ENCODE data around the gene POLR1G. TPM values are rescaled to one million over a fixed set of nuclear protein-coding genes. Genes with fewer than 3 reads are reported as not detected.
"Not testable (repeated sequence)": the region's sequence is repeated elsewhere in the genome, so short reads cannot be mapped to it uniquely, and the experiment has no call there.

POLR1G gene
- total RNA-seq, 2 donors from 2014 or later = 13.2 to 16.0 TPM

DNA sequence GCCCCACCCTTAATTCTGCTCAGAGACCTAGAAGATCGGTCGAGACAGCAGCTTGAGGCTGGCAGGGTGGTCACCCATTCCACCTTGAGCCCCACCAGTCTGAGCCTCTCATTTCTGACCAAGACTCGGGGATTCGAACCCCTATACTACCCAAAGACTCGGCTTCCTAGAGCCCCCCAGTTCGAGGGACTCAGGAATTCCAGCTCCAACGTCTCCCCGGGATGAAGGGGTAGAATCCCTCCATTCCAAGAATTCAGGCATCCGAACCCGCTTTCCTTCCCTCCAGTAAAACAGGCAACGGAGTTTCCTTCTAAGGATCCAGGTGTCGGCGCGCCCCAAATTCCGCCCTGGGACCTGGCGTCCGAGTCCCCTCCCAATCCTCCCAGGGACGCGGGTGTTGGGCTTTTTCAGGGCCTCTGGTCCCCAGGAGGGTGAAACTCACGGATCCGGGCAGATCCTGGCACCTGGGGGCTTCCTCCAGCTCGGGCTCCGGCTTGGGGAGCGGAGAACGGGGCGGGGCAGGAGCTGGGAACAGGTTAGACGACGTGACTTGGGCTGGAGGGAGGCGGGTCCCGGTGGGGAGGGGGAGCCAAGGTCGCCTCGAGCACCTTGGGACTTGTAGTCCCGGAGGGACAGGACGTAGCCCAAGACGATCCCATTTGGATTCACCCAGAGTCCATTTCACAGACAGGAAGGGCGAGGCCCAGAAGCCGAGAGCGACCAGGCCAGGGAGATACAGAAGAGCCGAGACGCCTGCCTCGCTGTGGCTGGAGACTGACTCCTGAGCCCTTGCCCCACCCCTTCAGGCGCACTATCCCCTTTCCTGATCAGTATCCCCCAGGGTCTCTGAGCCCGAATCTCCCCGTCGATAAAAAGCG lies 1.6 kb upstream of the POLR1G start, which contains the start of gene PPP1R13L:
Gene PPP1R13L, minus strand, starts transcription at position 513 of the 878 bp plus-strand sequence. CDS start 6,751 bp downstream, outside the sequence.
- H3K4me3 Mint-ChIP-seq = peak within 1 kb of the TSS; percentile 86
- TF ChIP-seq, protein P1, sequence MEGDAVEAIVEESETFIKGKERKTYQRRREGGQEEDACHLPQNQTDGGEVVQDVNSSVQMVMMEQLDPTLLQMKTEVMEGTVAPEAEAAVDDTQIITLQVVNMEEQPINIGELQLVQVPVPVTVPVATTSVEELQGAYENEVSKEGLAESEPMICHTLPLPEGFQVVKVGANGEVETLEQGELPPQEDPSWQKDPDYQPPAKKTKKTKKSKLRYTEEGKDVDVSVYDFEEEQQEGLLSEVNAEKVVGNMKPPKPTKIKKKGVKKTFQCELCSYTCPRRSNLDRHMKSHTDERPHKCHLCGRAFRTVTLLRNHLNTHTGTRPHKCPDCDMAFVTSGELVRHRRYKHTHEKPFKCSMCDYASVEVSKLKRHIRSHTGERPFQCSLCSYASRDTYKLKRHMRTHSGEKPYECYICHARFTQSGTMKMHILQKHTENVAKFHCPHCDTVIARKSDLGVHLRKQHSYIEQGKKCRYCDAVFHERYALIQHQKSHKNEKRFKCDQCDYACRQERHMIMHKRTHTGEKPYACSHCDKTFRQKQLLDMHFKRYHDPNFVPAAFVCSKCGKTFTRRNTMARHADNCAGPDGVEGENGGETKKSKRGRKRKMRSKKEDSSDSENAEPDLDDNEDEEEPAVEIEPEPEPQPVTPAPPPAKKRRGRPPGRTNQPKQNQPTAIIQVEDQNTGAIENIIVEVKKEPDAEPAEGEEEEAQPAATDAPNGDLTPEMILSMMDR (conservative IDR thresholded peaks at IDR 0.05) = no peak
- 1% methylated on average over 29 to 46 of the region's 46 CpGs for WGBS, 2 experiments (ENCODE audit: insufficient coverage in 1 of 2, insufficient read length in 1 of 2)
- Histone ChIP-seq H3K9ac (ENCODE audit: extremely low read depth, low read length, poor library complexity, severe bottlenecking) (peak within 1 kb of the TSS; percentile 97), H3K4me1 (ENCODE audit: control insufficient read depth, insufficient read depth, low read length) (peaks cover 2% of the 10 kb centered on the region), H3K4me3 (ENCODE audit: low read length) (peak within 1 kb of the TSS; percentile 91), H3K27me3 (ENCODE audit: control insufficient read depth, insufficient read depth, low read length, poor library complexity, severe bottlenecking) (no peaks in the 10 kb centered on the region), H3K27ac (ENCODE audit: low read depth, low read length) (peak within 1 kb of the TSS; percentile 98), H3K9me3 (ENCODE audit: control insufficient read depth, low read length) (no peaks in the 10 kb centered on the region), H3K36me3 (ENCODE audit: control insufficient read depth, insufficient read depth, low read length) (peaks cover 10% of the 10 kb centered on the region)
- peaks cover 6% of the 10 kb centered on the region for H3K27me3 Mint-ChIP-seq (ENCODE audit: insufficient read depth)
- H3K4me1 Mint-ChIP-seq = peaks cover 20% of the 10 kb centered on the region
- peaks cover 11% of the 10 kb centered on the region for H3K36me3 Mint-ChIP-seq (ENCODE audit: low read depth)
- peak within 1 kb of the TSS; percentile 99 for H3K27ac Mint-ChIP-seq
- peak; percentile 97 for DNase-seq
- H3K9me3 Mint-ChIP-seq = no peaks in the 10 kb centered on the region

DNA sequence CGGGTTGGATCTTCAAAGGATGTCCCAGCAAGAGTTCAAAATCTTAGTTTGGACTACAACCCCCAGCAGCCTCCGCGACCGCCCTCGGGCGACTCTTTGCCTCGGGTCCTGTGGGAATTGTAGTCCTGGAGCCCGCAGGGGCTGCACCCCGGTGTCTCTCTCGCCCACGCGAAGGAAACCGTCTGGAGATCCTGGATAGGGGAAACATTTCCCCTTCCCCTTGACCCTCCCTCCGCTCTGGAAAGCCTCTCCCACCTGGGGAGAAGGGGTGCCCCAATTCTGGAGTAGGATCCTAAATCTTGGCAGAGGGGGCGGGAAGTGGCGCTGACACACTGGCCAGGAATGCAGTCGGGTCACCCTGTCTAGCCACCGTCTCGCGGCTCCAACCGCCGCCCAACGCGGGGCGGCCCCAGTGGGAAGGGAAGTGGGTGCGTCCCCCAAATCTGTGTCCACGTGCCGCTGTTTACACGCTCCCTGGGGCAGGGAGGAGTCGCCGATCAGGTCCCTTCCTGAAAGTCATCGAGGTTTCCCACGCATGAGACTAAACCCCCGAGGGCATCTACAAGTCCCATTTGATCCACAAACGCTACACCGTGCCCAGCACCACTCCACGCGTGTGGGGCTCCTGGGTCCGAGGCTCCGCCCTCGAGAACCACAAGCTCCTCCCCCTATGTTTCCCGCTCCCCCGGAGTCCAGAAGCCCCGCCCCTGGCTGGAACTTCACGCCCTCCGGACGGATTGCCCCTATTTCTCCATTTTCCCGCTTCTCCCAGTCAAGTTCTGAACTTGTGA lies 814 bp upstream of the POLR1G start:
- peaks cover 20% of the 10 kb centered on the region for H3K4me1 Mint-ChIP-seq
- peaks cover 14% of the 10 kb centered on the region for H3K36me3 Mint-ChIP-seq (ENCODE audit: low read depth)
- peak; percentile 97 for DNase-seq
- Histone ChIP-seq H3K36me3 (ENCODE audit: control insufficient read depth, insufficient read depth, low read length) (peaks cover 10% of the 10 kb centered on the region), H3K4me1 (ENCODE audit: control insufficient read depth, insufficient read depth, low read length) (peaks cover 2% of the 10 kb centered on the region), H3K27me3 (ENCODE audit: control insufficient read depth, insufficient read depth, low read length, poor library complexity, severe bottlenecking) (no peaks in the 10 kb centered on the region), H3K4me3 (ENCODE audit: low read length) (peak overlapping the region; percentile 91), H3K9me3 (ENCODE audit: control insufficient read depth, low read length) (no peaks in the 10 kb centered on the region), H3K9ac (ENCODE audit: extremely low read depth, low read length, poor library complexity, severe bottlenecking) (peak overlapping the region; percentile 97), H3K27ac (ENCODE audit: low read depth, low read length) (peak overlapping the region; percentile 98)
- peak overlapping the region; percentile 86 for H3K4me3 Mint-ChIP-seq
- peaks cover 6% of the 10 kb centered on the region for H3K27me3 Mint-ChIP-seq (ENCODE audit: insufficient read depth)
- WGBS, 2 experiments (ENCODE audit: insufficient coverage in 1 of 2, insufficient read length in 1 of 2) = 0% methylated on average over 11 to 48 of the region's 48 CpGs
- no peaks in the 10 kb centered on the region for H3K9me3 Mint-ChIP-seq
- H3K27ac Mint-ChIP-seq = peak overlapping the region; percentile 99
- TF ChIP-seq, protein P1 (conservative IDR thresholded peaks at IDR 0.05) = no peak

DNA sequence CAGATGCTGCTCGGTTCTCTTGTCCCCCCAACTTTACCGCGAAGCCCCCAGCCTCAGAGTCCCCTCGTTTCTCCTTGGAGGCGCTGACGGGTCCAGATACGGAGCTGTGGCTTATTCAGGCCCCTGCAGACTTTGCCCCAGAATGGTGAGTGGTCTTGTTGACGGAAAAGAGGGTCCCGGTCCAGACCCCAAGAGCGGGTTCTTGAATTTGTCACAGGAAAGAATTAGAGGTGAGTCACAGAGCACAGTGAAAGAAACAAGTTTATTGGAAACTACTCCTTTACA lies 589 bp downstream of the POLR1G start:
- Histone ChIP-seq H3K9me3 (ENCODE audit: control insufficient read depth, low read length) (no peaks in the 10 kb centered on the region), H3K36me3 (ENCODE audit: control insufficient read depth, insufficient read depth, low read length) (peaks cover 14% of the 10 kb centered on the region), H3K4me3 (ENCODE audit: low read length) (peak overlapping the region; percentile 91), H3K27me3 (ENCODE audit: control insufficient read depth, insufficient read depth, low read length, poor library complexity, severe bottlenecking) (no peaks in the 10 kb centered on the region), H3K9ac (ENCODE audit: extremely low read depth, low read length, poor library complexity, severe bottlenecking) (peak overlapping the region; percentile 97), H3K4me1 (ENCODE audit: control insufficient read depth, insufficient read depth, low read length) (peaks cover 2% of the 10 kb centered on the region), H3K27ac (ENCODE audit: low read depth, low read length) (no peak overlapping the region)
- DNase-seq = no peak
- Mint-ChIP-seq H3K27me3 (ENCODE audit: insufficient read depth) (peaks cover 6% of the 10 kb centered on the region), H3K36me3 (ENCODE audit: low read depth) (peaks cover 21% of the 10 kb centered on the region), H3K4me3 (peak overlapping the region; percentile 86), H3K9me3 (no peaks in the 10 kb centered on the region), H3K4me1 (peaks cover 20% of the 10 kb centered on the region), H3K27ac (peak overlapping the region; percentile 99)
- TF ChIP-seq, protein P1 (conservative IDR thresholded peaks at IDR 0.05) = no peak
- WGBS, 2 experiments (ENCODE audit: insufficient coverage in 1 of 2, insufficient read length in 1 of 2) = 2 to 5% methylated on average over 4 to 10 of the region's 10 CpGs

DNA sequence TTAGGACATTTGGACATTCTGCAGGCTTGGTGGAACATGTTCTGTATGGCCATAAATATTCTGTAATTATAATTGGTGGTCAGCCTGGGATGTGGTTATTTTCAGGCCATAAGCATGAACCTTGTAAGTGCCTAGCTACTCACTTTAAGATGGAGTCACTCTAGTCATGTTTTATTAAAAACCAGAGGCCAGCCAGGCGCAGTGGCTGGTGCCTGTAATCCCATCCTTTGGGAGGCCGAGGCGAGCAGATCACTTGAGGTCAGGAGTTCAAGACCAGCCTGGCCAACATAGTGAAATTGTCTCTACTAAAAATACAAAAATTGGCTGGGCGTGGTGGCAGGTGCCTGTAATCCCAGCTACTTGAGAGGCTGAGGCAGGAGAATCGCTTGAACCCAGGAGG lies 1.1 kb downstream of the POLR1G start:
- not testable (repeated sequence) for H3K9ac ChIP-seq (ENCODE audit: extremely low read depth, low read length, poor library complexity, severe bottlenecking); H3K4me1 ChIP-seq (ENCODE audit: control insufficient read depth, insufficient read depth, low read length); H3K27me3 Mint-ChIP-seq (ENCODE audit: insufficient read depth); DNase-seq; H3K9me3 Mint-ChIP-seq; H3K9me3 ChIP-seq (ENCODE audit: control insufficient read depth, low read length); H3K27ac ChIP-seq (ENCODE audit: low read depth, low read length); H3K27me3 ChIP-seq (ENCODE audit: control insufficient read depth, insufficient read depth, low read length, poor library complexity, severe bottlenecking); H3K27ac Mint-ChIP-seq
- peaks cover 24% of the 10 kb centered on the region for H3K36me3 Mint-ChIP-seq (ENCODE audit: low read depth)
- Histone ChIP-seq H3K36me3 (ENCODE audit: control insufficient read depth, insufficient read depth, low read length) (peaks cover 14% of the 10 kb centered on the region), H3K4me3 (ENCODE audit: low read length) (peak overlapping the region; percentile 91)
- WGBS, 2 experiments (ENCODE audit: insufficient coverage in 1 of 2, insufficient read length in 1 of 2) = 92 to 94% methylated on average over 5 of the region's 5 CpGs
- H3K4me3 Mint-ChIP-seq = peak overlapping the region; percentile 86
- peaks cover 18% of the 10 kb centered on the region for H3K4me1 Mint-ChIP-seq

All from endodermal cell (in vitro differentiated cells).